ENCODE data around the gene METTL17.
"Not testable (repeated sequence)": the region's sequence is repeated elsewhere in the genome, so short reads cannot be mapped to it uniquely, and the experiment has no call there.

The METTL17 gene

GRCh38 chr14:20989787-20990600 is at the start of gene METTL17:
TSS of gene METTL17 (plus strand) at chr14:20989980. CDS start at chr14:20990003, 23 bp downstream.
- DNase-seq, result peak; percentile 79

- DNase-seq, result not testable (repeated sequence)
Observed at GRCh38 chr14:20945146-20945545, 44.6 kb upstream of the METTL17 start.

GRCh38 chr14:20946707-20947106 is 43.1 kb upstream of the METTL17 start:
- DNase-seq, result not testable (repeated sequence)

GRCh38 chr14:20954736-20955537 is 34.8 kb upstream of the METTL17 start, which contains the start of gene RNASE2:
TSS of gene RNASE2 (plus strand) at chr14:20955487. CDS start at chr14:20955772, 285 bp downstream.
- DNase-seq, result not testable (repeated sequence)

- not testable (repeated sequence) for DNase-seq
Observed at GRCh38 chr14:20955538-20955873, 34.3 kb upstream of the METTL17 start.

GRCh38 chr14:20956376-20956976 is 33.3 kb upstream of the METTL17 start:
- no peak for DNase-seq

GRCh38 chr14:20958946-20959345 is 30.8 kb upstream of the METTL17 start:
- not testable (repeated sequence) for DNase-seq

- DNase-seq, result no peak
Observed at GRCh38 chr14:20969336-20969735, 20.4 kb upstream of the METTL17 start.

GRCh38 chr14:20970647-20970982 is 19.2 kb upstream of the METTL17 start:
- DNase-seq, result no peak

- peak; percentile 46 for DNase-seq
Observed at GRCh38 chr14:20970983-20971704, 18.6 kb upstream of the METTL17 start.

GRCh38 chr14:20971705-20972021 is 18.1 kb upstream of the METTL17 start:
- DNase-seq, result no peak

- no peak for DNase-seq
Observed at GRCh38 chr14:20973501-20973900, 16.3 kb upstream of the METTL17 start.

- DNase-seq, result no peak
Observed at GRCh38 chr14:20976291-20976690, 13.5 kb upstream of the METTL17 start.

- no peak for DNase-seq
Observed at GRCh38 chr14:20978687-20979086, 11.1 kb upstream of the METTL17 start.

- DNase-seq, result no peak
Observed at GRCh38 chr14:20980906-20981305, 8.9 kb upstream of the METTL17 start.

- DNase-seq, result no peak
Observed at GRCh38 chr14:20982646-20983369, 7.0 kb upstream of the METTL17 start.

- DNase-seq, result not testable (repeated sequence)
Observed at GRCh38 chr14:20985650-20986049, 4.1 kb upstream of the METTL17 start.

GRCh38 chr14:20986811-20987210 is 3.0 kb upstream of the METTL17 start:
- DNase-seq, result no peak

GRCh38 chr14:20988717-20989470 is 886 bp upstream of the METTL17 start:
- no peak for DNase-seq

- no peak for DNase-seq
Observed at GRCh38 chr14:20989471-20989786, 351 bp upstream of the METTL17 start.

- DNase-seq, result no peak
Observed at GRCh38 chr14:20996521-20996920, 6.7 kb downstream of the METTL17 start.

- no peak for DNase-seq
Observed at GRCh38 chr14:20997115-20997514, 7.3 kb downstream of the METTL17 start.

Data from DMS153 (cell line).